WTC11 (cell line): ENCODE results near the gene ANXA6. TPM values are rescaled to one million over a fixed set of nuclear protein-coding genes. Genes with fewer than 3 reads are reported as not detected.

Experiments
- ATAC-seq: fragments of 200-7000 bp; cut with Tn5 transposase; 2 replicates; pipeline ENCODE4 v1.10.0; 2021; ENCODE audit warnings: mild to moderate bottlenecking, moderate library complexity
- CTCF ChIA-PET: fragments of 300-600 bp; sonication (Branson Sonifier 250); formaldehyde crosslinking; loops from one replicate; lab custom pipeline; 2021; ENCODE audit warnings: antibody characterized with exemption; lab: Charles Lee
- POLR2A ChIA-PET: fragments of 350-600 bp; sonication (Branson Sonifier 250); formaldehyde crosslinking; loops from one replicate; lab custom pipeline; 2021; ENCODE audit warnings: antibody characterized with exemption; lab: Charles Lee
- DNase-seq: peaks from one replicate; pipeline ENCODE4 v3.0.0; 2021; ENCODE audit warnings: low spot score
- H3K27ac Mint-ChIP-seq: 2 replicates; pipeline ENCODE4 v1.8.0; 2021; ENCODE audit warnings: mixed read lengths
- H3K27me3 Mint-ChIP-seq: 2 replicates; pipeline ENCODE4 v1.8.0; 2021; ENCODE audit warnings: low read depth, mild to moderate bottlenecking, moderate library complexity, mixed read lengths
- H3K36me3 Mint-ChIP-seq: 2 replicates; pipeline ENCODE4 v1.8.0; 2021; ENCODE audit warnings: mixed read lengths
- H3K4me1 Mint-ChIP-seq: 2 replicates; pipeline ENCODE4 v1.8.0; 2022; ENCODE audit warnings: mixed read lengths
- H3K4me3 Mint-ChIP-seq: 2 replicates; pipeline ENCODE4 v1.8.0; 2021; ENCODE audit warnings: mild to moderate bottlenecking, moderate library complexity, mixed read lengths
- H3K9me3 Mint-ChIP-seq: 2 replicates; pipeline ENCODE4 v1.8.0; 2021; ENCODE audit warnings: mixed read lengths
- CBFB ChIP-seq: sonication (generic); formaldehyde crosslinking; IDR thresholded peaks from 2 replicates; pipeline ENCODE4 v1.8.1; 2022; ENCODE audit warnings: mild to moderate bottlenecking, low read depth, missing genetic modification reagents
- ELF4 ChIP-seq: sonication (generic); formaldehyde crosslinking; IDR thresholded peaks from 2 replicates; pipeline ENCODE4 v1.8.1; 2022; ENCODE audit warnings: low read depth, mild to moderate bottlenecking, moderate library complexity, missing genetic modification reagents
- GRHL2 ChIP-seq: fragments of 250-450 bp; sonication (Bioruptor Pico); IDR thresholded peaks from 2 replicates; pipeline ENCODE4 v1.8.0; 2022; ENCODE audit warnings: mild to moderate bottlenecking, moderate library complexity; ENCODE audit not compliant: insufficient replicate concordance, severe bottlenecking
- GTF2I ChIP-seq: fragments of 250-450 bp; sonication (Bioruptor Pico); conservative IDR thresholded peaks from 2 replicates; pipeline ENCODE4 v1.4.0; 2021; ENCODE audit warnings: mild to moderate bottlenecking
- MXD4 ChIP-seq: fragments of 250-450 bp; sonication (Bioruptor Pico); IDR thresholded peaks from 2 replicates; pipeline ENCODE4 v1.8.0; 2021; ENCODE audit warnings: mild to moderate bottlenecking, moderate library complexity, borderline replicate concordance
- NFATC4 ChIP-seq: fragments of 250-450 bp; sonication (Bioruptor Pico); IDR thresholded peaks from 2 replicates; pipeline ENCODE4 v1.9.0; 2021; ENCODE audit warnings: mild to moderate bottlenecking
- NFE2L1 ChIP-seq: sonication (generic); formaldehyde crosslinking; IDR thresholded peaks from 2 replicates; pipeline ENCODE4 v1.8.1; 2023; ENCODE audit warnings: missing genetic modification reagents
- NR1H2 ChIP-seq: sonication (generic); formaldehyde crosslinking; IDR thresholded peaks from 2 replicates; pipeline ENCODE4 v1.9.0; 2021; ENCODE audit warnings: mild to moderate bottlenecking, moderate library complexity, missing genetic modification reagents
- OVOL2 ChIP-seq: fragments of 250-450 bp; sonication (Bioruptor Pico); IDR thresholded peaks from 2 replicates; pipeline ENCODE4 v1.9.0; 2021; ENCODE audit warnings: mild to moderate bottlenecking, borderline replicate concordance
- PRRX2 ChIP-seq: fragments of 250-450 bp; sonication (Bioruptor Pico); IDR thresholded peaks from 2 replicates; pipeline ENCODE4 v1.8.0; 2021; ENCODE audit warnings: mild to moderate bottlenecking
- TCF7 ChIP-seq: sonication (generic); formaldehyde crosslinking; IDR thresholded peaks from 2 replicates; pipeline ENCODE4 v1.8.0; 2022; ENCODE audit warnings: mild to moderate bottlenecking, low read depth, missing genetic modification reagents, moderate library complexity
- TEAD1 ChIP-seq: sonication (generic); formaldehyde crosslinking; IDR thresholded peaks from 2 replicates; pipeline ENCODE4 v1.8.0; 2022; ENCODE audit warnings: mild to moderate bottlenecking, missing genetic modification reagents
- ZNF121 ChIP-seq: sonication (generic); formaldehyde crosslinking; IDR thresholded peaks from 2 replicates; pipeline ENCODE4 v1.8.0; 2023; ENCODE audit warnings: missing genetic modification reagents
- ZNF232 ChIP-seq: sonication (generic); formaldehyde crosslinking; IDR thresholded peaks from 2 replicates; pipeline ENCODE4 v1.8.0; 2022; ENCODE audit warnings: mild to moderate bottlenecking, missing genetic modification reagents
- ZNF317 ChIP-seq: sonication (generic); formaldehyde crosslinking; IDR thresholded peaks from 2 replicates; pipeline ENCODE4 v1.8.1; 2023; ENCODE audit warnings: low read depth, mild to moderate bottlenecking, moderate library complexity, missing genetic modification reagents, borderline replicate concordance
- total RNA-seq: library from RNA; stranded (reverse); gene quantifications from 3 replicates; pipeline ENCODE4 v1.2.3, GENCODE V29; 2021
- TF ChIP-seq, protein P1 (sequence below): sonication (generic); formaldehyde crosslinking; IDR thresholded peaks from 2 replicates; pipeline ENCODE4 v1.8.1; 2022; ENCODE audit warnings: mild to moderate bottlenecking, missing genetic modification reagents, moderate library complexity, borderline replicate concordance
- TF ChIP-seq, protein P2 (sequence below): sonication (generic); formaldehyde crosslinking; IDR thresholded peaks from 2 replicates; pipeline ENCODE4 v1.8.0; 2022; ENCODE audit warnings: mild to moderate bottlenecking, missing genetic modification reagents
- TF ChIP-seq, protein P3 (sequence below): sonication (generic); formaldehyde crosslinking; IDR thresholded peaks from 2 replicates; pipeline ENCODE4 v1.8.0; 2022; ENCODE audit warnings: missing genetic modification reagents
- TF ChIP-seq, protein P4 (sequence below): sonication (generic); formaldehyde crosslinking; conservative IDR thresholded peaks from 2 replicates; pipeline ENCODE4 v1.8.1; 2023; ENCODE audit warnings: mild to moderate bottlenecking, low read depth, missing genetic modification reagents, moderate library complexity
- TF ChIP-seq, protein P5 (sequence below): sonication (generic); formaldehyde crosslinking; IDR thresholded peaks from 2 replicates; pipeline ENCODE4 v1.8.1; 2022; ENCODE audit warnings: low read depth, missing genetic modification reagents, borderline replicate concordance
- TF ChIP-seq, protein P6 (sequence below): fragments of 250-450 bp; sonication (Bioruptor Pico); IDR thresholded peaks from 2 replicates; pipeline ENCODE4 v1.9.0; 2021; ENCODE audit warnings: mild to moderate bottlenecking, borderline replicate concordance

Gene ANXA6
- total RNA-seq, 1 experiment from 2014 or later, result 92.8 TPM

DNA sequence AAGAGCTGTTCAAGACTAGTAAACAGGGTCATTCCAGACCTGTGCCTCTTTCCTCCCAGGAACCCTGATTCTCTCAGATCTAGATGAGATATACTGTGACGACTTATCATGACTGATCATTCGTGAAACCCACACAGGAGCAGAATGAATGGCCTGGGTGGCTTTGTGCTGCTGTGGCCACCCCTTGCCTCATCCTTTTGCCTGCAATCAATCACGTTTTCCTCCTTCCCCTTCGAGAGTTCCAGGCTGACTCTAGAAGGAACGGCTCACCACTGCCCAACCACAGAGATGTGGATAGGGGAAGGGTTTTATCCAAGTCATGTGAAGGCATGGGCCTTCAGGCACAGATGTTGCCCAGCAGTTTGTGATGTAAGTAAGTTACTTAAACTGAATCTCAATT, 5.8 kb downstream of the ANXA6 start:
- ChIA-PET CTCF (interaction anchor here (1.9 to 3.0 kb wide), 2 partner anchors 13 to 26 kb away, joined by 12 to 20 read pairs; no protein-coding TSS in a partner anchor), POLR2A (no interaction called here)
- ATAC-seq, result no peak
- Mint-ChIP-seq H3K4me3 (no peak overlapping the region), H3K9me3 (no peaks in the 10 kb centered on the region), H3K4me1 (peaks cover 30% of the 10 kb centered on the region), H3K27me3 (no peaks in the 10 kb centered on the region), H3K36me3 (peaks cover 5% of the 10 kb centered on the region), H3K27ac (no peak overlapping the region; the same call in 1 of the 2 replicates)
- no peak for DNase-seq
- TF ChIP-seq TCF7 (CRISPR knock-in tag), result no peak
- no peak for TF ChIP-seq ZNF121 (CRISPR knock-in tag)
- TF ChIP-seq, protein P1, sequence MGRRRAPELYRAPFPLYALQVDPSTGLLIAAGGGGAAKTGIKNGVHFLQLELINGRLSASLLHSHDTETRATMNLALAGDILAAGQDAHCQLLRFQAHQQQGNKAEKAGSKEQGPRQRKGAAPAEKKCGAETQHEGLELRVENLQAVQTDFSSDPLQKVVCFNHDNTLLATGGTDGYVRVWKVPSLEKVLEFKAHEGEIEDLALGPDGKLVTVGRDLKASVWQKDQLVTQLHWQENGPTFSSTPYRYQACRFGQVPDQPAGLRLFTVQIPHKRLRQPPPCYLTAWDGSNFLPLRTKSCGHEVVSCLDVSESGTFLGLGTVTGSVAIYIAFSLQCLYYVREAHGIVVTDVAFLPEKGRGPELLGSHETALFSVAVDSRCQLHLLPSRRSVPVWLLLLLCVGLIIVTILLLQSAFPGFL, result no peak
- no peak for TF ChIP-seq ZNF317 (CRISPR knock-in tag)
- TF ChIP-seq GRHL2 (CRISPR knock-in tag), result no peak

DNA sequence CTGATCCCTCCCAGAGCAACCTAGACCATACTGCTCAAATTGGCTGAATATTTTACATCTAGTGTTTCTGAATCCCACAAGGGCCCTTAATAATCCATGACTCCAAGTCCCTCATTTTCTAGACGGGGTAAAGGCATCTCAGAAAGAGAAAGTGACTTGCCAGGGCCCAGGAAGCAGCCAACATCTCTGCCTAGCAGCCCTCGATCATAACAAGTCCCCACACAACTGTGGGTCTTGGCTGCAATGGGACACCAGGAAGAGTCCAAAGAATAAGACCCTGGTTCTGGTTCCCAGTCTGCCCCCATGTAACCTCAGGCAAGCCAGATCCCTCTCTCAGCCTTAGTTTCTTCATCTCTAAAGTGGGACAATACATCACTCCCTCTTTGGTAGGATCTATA, 6.3 kb downstream of the ANXA6 start:
- Mint-ChIP-seq H3K27me3 (no peaks in the 10 kb centered on the region), H3K4me1 (peaks cover 27% of the 10 kb centered on the region), H3K27ac (no peak overlapping the region), H3K9me3 (no peaks in the 10 kb centered on the region), H3K36me3 (peaks cover 5% of the 10 kb centered on the region), H3K4me3 (no peak overlapping the region)
- DNase-seq (no peak), ATAC-seq (no peak)
- ChIA-PET CTCF (interaction anchor here (0.5 to 3.0 kb wide), 6 partner anchors 9 to 131 kb away, joined by 3 to 20 read pairs (median 8); no protein-coding TSS in a partner anchor), POLR2A (no interaction called here)
- TF ChIP-seq NFATC4, result no peak
- TF ChIP-seq, protein P2, sequence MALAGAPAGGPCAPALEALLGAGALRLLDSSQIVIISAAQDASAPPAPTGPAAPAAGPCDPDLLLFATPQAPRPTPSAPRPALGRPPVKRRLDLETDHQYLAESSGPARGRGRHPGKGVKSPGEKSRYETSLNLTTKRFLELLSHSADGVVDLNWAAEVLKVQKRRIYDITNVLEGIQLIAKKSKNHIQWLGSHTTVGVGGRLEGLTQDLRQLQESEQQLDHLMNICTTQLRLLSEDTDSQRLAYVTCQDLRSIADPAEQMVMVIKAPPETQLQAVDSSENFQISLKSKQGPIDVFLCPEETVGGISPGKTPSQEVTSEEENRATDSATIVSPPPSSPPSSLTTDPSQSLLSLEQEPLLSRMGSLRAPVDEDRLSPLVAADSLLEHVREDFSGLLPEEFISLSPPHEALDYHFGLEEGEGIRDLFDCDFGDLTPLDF (CRISPR knock-in tag), result no peak
- TF ChIP-seq, protein P3, sequence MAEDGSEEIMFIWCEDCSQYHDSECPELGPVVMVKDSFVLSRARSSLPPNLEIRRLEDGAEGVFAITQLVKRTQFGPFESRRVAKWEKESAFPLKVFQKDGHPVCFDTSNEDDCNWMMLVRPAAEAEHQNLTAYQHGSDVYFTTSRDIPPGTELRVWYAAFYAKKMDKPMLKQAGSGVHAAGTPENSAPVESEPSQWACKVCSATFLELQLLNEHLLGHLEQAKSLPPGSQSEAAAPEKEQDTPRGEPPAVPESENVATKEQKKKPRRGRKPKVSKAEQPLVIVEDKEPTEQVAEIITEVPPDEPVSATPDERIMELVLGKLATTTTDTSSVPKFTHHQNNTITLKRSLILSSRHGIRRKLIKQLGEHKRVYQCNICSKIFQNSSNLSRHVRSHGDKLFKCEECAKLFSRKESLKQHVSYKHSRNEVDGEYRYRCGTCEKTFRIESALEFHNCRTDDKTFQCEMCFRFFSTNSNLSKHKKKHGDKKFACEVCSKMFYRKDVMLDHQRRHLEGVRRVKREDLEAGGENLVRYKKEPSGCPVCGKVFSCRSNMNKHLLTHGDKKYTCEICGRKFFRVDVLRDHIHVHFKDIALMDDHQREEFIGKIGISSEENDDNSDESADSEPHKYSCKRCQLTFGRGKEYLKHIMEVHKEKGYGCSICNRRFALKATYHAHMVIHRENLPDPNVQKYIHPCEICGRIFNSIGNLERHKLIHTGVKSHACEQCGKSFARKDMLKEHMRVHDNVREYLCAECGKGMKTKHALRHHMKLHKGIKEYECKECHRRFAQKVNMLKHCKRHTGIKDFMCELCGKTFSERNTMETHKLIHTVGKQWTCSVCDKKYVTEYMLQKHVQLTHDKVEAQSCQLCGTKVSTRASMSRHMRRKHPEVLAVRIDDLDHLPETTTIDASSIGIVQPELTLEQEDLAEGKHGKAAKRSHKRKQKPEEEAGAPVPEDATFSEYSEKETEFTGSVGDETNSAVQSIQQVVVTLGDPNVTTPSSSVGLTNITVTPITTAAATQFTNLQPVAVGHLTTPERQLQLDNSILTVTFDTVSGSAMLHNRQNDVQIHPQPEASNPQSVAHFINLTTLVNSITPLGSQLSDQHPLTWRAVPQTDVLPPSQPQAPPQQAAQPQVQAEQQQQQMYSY (CRISPR knock-in tag), result no peak
- TF ChIP-seq, protein P4, sequence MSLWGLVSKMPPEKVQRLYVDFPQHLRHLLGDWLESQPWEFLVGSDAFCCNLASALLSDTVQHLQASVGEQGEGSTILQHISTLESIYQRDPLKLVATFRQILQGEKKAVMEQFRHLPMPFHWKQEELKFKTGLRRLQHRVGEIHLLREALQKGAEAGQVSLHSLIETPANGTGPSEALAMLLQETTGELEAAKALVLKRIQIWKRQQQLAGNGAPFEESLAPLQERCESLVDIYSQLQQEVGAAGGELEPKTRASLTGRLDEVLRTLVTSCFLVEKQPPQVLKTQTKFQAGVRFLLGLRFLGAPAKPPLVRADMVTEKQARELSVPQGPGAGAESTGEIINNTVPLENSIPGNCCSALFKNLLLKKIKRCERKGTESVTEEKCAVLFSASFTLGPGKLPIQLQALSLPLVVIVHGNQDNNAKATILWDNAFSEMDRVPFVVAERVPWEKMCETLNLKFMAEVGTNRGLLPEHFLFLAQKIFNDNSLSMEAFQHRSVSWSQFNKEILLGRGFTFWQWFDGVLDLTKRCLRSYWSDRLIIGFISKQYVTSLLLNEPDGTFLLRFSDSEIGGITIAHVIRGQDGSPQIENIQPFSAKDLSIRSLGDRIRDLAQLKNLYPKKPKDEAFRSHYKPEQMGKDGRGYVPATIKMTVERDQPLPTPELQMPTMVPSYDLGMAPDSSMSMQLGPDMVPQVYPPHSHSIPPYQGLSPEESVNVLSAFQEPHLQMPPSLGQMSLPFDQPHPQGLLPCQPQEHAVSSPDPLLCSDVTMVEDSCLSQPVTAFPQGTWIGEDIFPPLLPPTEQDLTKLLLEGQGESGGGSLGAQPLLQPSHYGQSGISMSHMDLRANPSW (CRISPR knock-in tag), result no peak
- TF ChIP-seq GTF2I (CRISPR knock-in tag), result no peak
- no peak for TF ChIP-seq ELF4 (CRISPR knock-in tag)
- TF ChIP-seq NFE2L1, result no peak
- TF ChIP-seq, protein P5, sequence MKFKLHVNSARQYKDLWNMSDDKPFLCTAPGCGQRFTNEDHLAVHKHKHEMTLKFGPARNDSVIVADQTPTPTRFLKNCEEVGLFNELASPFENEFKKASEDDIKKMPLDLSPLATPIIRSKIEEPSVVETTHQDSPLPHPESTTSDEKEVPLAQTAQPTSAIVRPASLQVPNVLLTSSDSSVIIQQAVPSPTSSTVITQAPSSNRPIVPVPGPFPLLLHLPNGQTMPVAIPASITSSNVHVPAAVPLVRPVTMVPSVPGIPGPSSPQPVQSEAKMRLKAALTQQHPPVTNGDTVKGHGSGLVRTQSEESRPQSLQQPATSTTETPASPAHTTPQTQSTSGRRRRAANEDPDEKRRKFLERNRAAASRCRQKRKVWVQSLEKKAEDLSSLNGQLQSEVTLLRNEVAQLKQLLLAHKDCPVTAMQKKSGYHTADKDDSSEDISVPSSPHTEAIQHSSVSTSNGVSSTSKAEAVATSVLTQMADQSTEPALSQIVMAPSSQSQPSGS (CRISPR knock-in tag), result no peak
- TF ChIP-seq NR1H2 (CRISPR knock-in tag), result no peak
- TF ChIP-seq CBFB, result no peak
- TF ChIP-seq ZNF232 (CRISPR knock-in tag), result no peak
- TF ChIP-seq TEAD1, result no peak
- TF ChIP-seq GRHL2 (CRISPR knock-in tag), result no peak
- no peak for TF ChIP-seq PRRX2
- TF ChIP-seq, protein P6, sequence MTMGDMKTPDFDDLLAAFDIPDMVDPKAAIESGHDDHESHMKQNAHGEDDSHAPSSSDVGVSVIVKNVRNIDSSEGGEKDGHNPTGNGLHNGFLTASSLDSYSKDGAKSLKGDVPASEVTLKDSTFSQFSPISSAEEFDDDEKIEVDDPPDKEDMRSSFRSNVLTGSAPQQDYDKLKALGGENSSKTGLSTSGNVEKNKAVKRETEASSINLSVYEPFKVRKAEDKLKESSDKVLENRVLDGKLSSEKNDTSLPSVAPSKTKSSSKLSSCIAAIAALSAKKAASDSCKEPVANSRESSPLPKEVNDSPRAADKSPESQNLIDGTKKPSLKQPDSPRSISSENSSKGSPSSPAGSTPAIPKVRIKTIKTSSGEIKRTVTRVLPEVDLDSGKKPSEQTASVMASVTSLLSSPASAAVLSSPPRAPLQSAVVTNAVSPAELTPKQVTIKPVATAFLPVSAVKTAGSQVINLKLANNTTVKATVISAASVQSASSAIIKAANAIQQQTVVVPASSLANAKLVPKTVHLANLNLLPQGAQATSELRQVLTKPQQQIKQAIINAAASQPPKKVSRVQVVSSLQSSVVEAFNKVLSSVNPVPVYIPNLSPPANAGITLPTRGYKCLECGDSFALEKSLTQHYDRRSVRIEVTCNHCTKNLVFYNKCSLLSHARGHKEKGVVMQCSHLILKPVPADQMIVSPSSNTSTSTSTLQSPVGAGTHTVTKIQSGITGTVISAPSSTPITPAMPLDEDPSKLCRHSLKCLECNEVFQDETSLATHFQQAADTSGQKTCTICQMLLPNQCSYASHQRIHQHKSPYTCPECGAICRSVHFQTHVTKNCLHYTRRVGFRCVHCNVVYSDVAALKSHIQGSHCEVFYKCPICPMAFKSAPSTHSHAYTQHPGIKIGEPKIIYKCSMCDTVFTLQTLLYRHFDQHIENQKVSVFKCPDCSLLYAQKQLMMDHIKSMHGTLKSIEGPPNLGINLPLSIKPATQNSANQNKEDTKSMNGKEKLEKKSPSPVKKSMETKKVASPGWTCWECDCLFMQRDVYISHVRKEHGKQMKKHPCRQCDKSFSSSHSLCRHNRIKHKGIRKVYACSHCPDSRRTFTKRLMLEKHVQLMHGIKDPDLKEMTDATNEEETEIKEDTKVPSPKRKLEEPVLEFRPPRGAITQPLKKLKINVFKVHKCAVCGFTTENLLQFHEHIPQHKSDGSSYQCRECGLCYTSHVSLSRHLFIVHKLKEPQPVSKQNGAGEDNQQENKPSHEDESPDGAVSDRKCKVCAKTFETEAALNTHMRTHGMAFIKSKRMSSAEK, result no peak
- TF ChIP-seq OVOL2, result no peak
- no peak for TF ChIP-seq MXD4 (CRISPR knock-in tag)
